OCI-LY1 (cell line): ENCODE results near the gene SMYD2.

ENCODE experiments used
- EZH2 ChIP-seq: fragments of 200-600 bp; sonication (generic), shearing (Covaris generic); IDR thresholded peaks from 2 replicates; pipeline ENCODE4 v1.8.0; 2017; ENCODE audit warnings: borderline replicate concordance, mixed run types, mild to moderate bottlenecking, antibody characterized with exemption, low read length, moderate library complexity, mixed read lengths
- TF ChIP-seq, protein P1 (sequence below): fragments of 200-600 bp; sonication (generic), shearing (Covaris generic); IDR thresholded peaks from 2 replicates; pipeline ENCODE4 v1.5.1; 2017; ENCODE audit warnings: mild to moderate bottlenecking, antibody characterized with exemption, low read length, moderate library complexity, mixed read lengths

DNA sequence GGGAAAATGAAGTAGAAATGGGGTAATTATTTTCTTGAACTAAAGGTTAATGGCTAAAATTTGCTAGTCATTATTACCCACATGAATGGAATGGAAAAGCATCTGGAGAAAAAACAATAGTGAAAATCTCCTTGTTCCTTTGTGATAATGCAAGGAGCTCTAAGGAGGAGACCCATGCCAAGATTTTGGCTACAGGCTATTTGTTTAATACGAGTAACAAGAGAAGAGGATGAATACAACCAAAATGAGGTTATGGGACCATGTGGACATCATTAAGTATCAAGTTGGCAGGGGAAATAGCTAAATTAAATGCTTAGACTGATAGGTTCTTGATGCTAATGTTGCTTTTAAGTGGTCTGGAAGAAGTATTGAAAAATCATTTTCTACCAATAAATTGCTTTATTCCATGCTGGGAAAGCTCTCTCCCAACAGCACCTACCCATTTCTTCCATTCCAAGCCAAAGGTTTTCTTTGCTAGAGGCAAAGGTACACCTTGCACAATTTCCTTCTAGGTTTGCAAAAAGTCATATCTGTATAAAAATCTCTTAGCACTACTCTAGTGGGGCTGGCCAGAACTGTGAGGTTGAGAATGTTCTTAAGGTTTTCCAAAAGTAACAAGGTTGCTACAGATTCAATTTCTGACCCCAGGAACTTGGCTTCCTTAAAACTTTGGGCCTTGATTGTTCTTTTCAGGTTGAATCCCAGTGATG, 100.2 kb downstream of the SMYD2 start:
- TF ChIP-seq, protein P1, sequence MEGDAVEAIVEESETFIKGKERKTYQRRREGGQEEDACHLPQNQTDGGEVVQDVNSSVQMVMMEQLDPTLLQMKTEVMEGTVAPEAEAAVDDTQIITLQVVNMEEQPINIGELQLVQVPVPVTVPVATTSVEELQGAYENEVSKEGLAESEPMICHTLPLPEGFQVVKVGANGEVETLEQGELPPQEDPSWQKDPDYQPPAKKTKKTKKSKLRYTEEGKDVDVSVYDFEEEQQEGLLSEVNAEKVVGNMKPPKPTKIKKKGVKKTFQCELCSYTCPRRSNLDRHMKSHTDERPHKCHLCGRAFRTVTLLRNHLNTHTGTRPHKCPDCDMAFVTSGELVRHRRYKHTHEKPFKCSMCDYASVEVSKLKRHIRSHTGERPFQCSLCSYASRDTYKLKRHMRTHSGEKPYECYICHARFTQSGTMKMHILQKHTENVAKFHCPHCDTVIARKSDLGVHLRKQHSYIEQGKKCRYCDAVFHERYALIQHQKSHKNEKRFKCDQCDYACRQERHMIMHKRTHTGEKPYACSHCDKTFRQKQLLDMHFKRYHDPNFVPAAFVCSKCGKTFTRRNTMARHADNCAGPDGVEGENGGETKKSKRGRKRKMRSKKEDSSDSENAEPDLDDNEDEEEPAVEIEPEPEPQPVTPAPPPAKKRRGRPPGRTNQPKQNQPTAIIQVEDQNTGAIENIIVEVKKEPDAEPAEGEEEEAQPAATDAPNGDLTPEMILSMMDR, result no peak
- no peak for TF ChIP-seq EZH2
